Measurements from ENCODE around the gene DDX31.

- TF ChIP-seq POLR2A (IDR thresholded peaks at IDR 0.05) (no peak), CTCF (IDR thresholded peaks at IDR 0.05) (no peak)
These were observed 53.1 kb downstream of the DDX31 start for GRCh38 chr9:132616725-132617124.

Measured in thyroid gland (tissue), 4 donors.